Measurements from ENCODE around the gene BMP6.
A peak's percentile ranks its signal among the peaks of the same experiment; 100 is the strongest.

The BMP6 gene

GRCh38 chr6:7905416-7905815, 179.5 kb downstream of the BMP6 start:
- ATAC-seq, result no peak
- DNase-seq, result no peak

GRCh38 chr6:7906741-7907140, 180.8 kb downstream of the BMP6 start:
- no peak for DNase-seq
- no peak for ATAC-seq

GRCh38 chr6:7907159-7907558, 181.3 kb downstream of the BMP6 start:
- DNase-seq (no peak), ATAC-seq (no peak)

GRCh38 chr6:7909323-7910276, 183.7 kb downstream of the BMP6 start:
- peak; percentile 74 for DNase-seq
- peak; percentile 58 for ATAC-seq

GRCh38 chr6:7910298-7910653, 184.4 kb downstream of the BMP6 start:
- peak; percentile 19 for ATAC-seq
- no peak for DNase-seq

GRCh38 chr6:7910654-7911344, 184.9 kb downstream of the BMP6 start, which contains the start of gene TXNDC5:
Gene TXNDC5, minus strand, starts transcription at chr6:7910788. Its CDS starts 12 bp downstream, at chr6:7910776.
- ATAC-seq (peak; percentile 89), DNase-seq (peak; percentile 85)

GRCh38 chr6:7911345-7911725, 185.4 kb downstream of the BMP6 start:
- DNase-seq (no peak), ATAC-seq (no peak)

- ATAC-seq, result no peak
- DNase-seq, result no peak
These were observed 186.1 kb downstream of the BMP6 start for GRCh38 chr6:7912024-7912423.

GRCh38 chr6:7912736-7913517, 187.0 kb downstream of the BMP6 start:
- ATAC-seq (no peak), DNase-seq (no peak)

GRCh38 chr6:7914311-7914710, 188.4 kb downstream of the BMP6 start:
- no peak for DNase-seq
- ATAC-seq, result no peak

- no peak for DNase-seq
- no peak for ATAC-seq
These were observed 189.3 kb downstream of the BMP6 start for GRCh38 chr6:7914991-7915789.

GRCh38 chr6:7916959-7917358, 191.1 kb downstream of the BMP6 start:
- no peak for DNase-seq
- no peak for ATAC-seq

GRCh38 chr6:7917729-7918128, 191.8 kb downstream of the BMP6 start:
- no peak for DNase-seq
- ATAC-seq, result no peak

- DNase-seq, result no peak
These were observed 192.5 kb downstream of the BMP6 start for GRCh38 chr6:7918403-7918802.

GRCh38 chr6:7919871-7920270, 194.0 kb downstream of the BMP6 start:
- ATAC-seq (peak; percentile 55), DNase-seq (peak; percentile 29)

More at GRCh38 chr6:7918403-7918802, 192.5 kb downstream of the BMP6 start:
- ATAC-seq, result no peak

GRCh38 chr6:7920425-7920824, 194.5 kb downstream of the BMP6 start:
- DNase-seq (no peak), ATAC-seq (peak; percentile 56)

GRCh38 chr6:7921046-7921445, 195.1 kb downstream of the BMP6 start:
- ATAC-seq, result no peak
- no peak for DNase-seq

GRCh38 chr6:7921632-7922092, 195.8 kb downstream of the BMP6 start:
- DNase-seq (no peak), ATAC-seq (no peak)

GRCh38 chr6:7922596-7922995, 196.7 kb downstream of the BMP6 start:
- DNase-seq (no peak), ATAC-seq (no peak)

- DNase-seq (no peak), ATAC-seq (no peak)
These were observed 199.0 kb downstream of the BMP6 start for GRCh38 chr6:7924867-7925266.
